K562 (cell line): Measurements from ENCODE around the gene FKBP2. TPM values are rescaled to one million over a fixed set of nuclear protein-coding genes. Genes with fewer than 3 reads are reported as not detected.

ENCODE experiments used
- HDAC1 ChIP-seq, 2 experiments: fragments of 450-650 bp; IDR thresholded peaks; 2 replicates each; pipeline ENCODE4 v1.6.1; 2016 to 2017; ENCODE audit warnings: inconsistent platforms in 1 of 2, mild to moderate bottlenecking in 1 of 2, moderate library complexity in 1 of 2
- HNRNPL ChIP-seq: fragments of 200-400 bp; formaldehyde crosslinking; IDR thresholded peaks from 2 replicates; pipeline ENCODE4 v1.6.1; 2017; ENCODE audit warnings: low read depth, mild to moderate bottlenecking, low read length
- MTF1 ChIP-seq: fragments of 250-450 bp; sonication (Bioruptor Pico); IDR thresholded peaks from 2 replicates; pipeline ENCODE4 v1.9.0; 2021; ENCODE audit warnings: moderate library complexity, mild to moderate bottlenecking, inconsistent platforms, borderline replicate concordance
- NCOA1 ChIP-seq: fragments of 450-650 bp; IDR thresholded peaks from 2 replicates; pipeline ENCODE4 v1.6.1; 2016; ENCODE audit warnings: low read depth
- POU5F1 ChIP-seq: fragments of 150-350 bp; IDR thresholded peaks from 2 replicates; pipeline ENCODE4 v1.6.1; 2014; ENCODE audit warnings: borderline replicate concordance, low read length, low read depth, mild to moderate bottlenecking; ENCODE audit not compliant: partially characterized antibody
- RBM22 ChIP-seq: fragments of 200-400 bp; formaldehyde crosslinking; IDR thresholded peaks from 2 replicates; pipeline ENCODE4 v1.6.1; 2018; ENCODE audit warnings: low read length, low read depth; ENCODE audit not compliant: poor library complexity, severe bottlenecking
- RBM25 ChIP-seq: fragments of 200-400 bp; formaldehyde crosslinking; IDR thresholded peaks from 2 replicates; pipeline ENCODE4 v1.6.1; 2018; ENCODE audit warnings: low read length, low read depth, moderate library complexity; ENCODE audit not compliant: severe bottlenecking
- REST ChIP-seq, 2 experiments: fragments of 450-650 bp; formaldehyde crosslinking in 1 of 2; IDR thresholded peaks; 2 replicates each; pipeline versions ENCODE4 v1.4.0 to v1.6.1; 2014 to 2020; ENCODE audit warnings: mild to moderate bottlenecking in 2 of 2, borderline replicate concordance in 1 of 2, low read depth in 1 of 2
- SP2 ChIP-seq: IDR thresholded peaks from 2 replicates; pipeline ENCODE4 v1.6.1; 2011; ENCODE audit warnings: mild to moderate bottlenecking, low read depth, low read length, moderate library complexity; ENCODE audit not compliant: poor library complexity, severe bottlenecking; ENCODE audit errors: extremely low read depth
- ZBTB7A ChIP-seq: IDR thresholded peaks from 2 replicates; pipeline ENCODE4 v1.6.1; 2011; ENCODE audit warnings: low read depth, mild to moderate bottlenecking, low read length, moderate library complexity, borderline replicate concordance; ENCODE audit not compliant: control insufficient read depth
- ZC3H8 ChIP-seq: fragments of 450-650 bp; IDR thresholded peaks from 2 replicates; pipeline ENCODE4 v1.6.1; 2017
- ZFPM2 ChIP-seq: fragments of 250-450 bp; sonication (Bioruptor Pico); IDR thresholded peaks from 2 replicates; pipeline ENCODE4 v1.5.1; 2022; ENCODE audit warnings: mild to moderate bottlenecking
- ZFX ChIP-seq: sonication (generic); formaldehyde crosslinking; IDR thresholded peaks from 2 replicates; pipeline ENCODE4 v1.8.0; 2022; ENCODE audit warnings: mild to moderate bottlenecking, missing genetic modification reagents, moderate library complexity
- ZNF165 ChIP-seq: fragments of 250-450 bp; sonication (Bioruptor Pico); IDR thresholded peaks from 2 replicates; pipeline ENCODE4 v1.4.0; 2020; ENCODE audit warnings: borderline replicate concordance
- polyA plus RNA-seq, 8 experiments: library from polyadenylated mRNA; depleted of rRNA in 4 of 8; stranded (reverse) in 5 of 8; unstranded in 3 of 8; fragments of >200 nt; fragmentation: Nextera tagmentation in 2 of 8; fragmentation: Illumina TruSeq in 1 of 8; extraction: Ambion mirVana in 2 of 8; extraction: Trizol in 1 of 8; gene quantifications; 2 replicates each; pipeline versions ENCODE4 v1.2.1 to v1.2.3, GENCODE V29; 2011 to 2014; ENCODE audit warnings: inconsistent platforms in 1 of 8, missing spikeins in 1 of 8
- total RNA-seq, 7 experiments: library from RNA; depleted of rRNA in 6 of 7; stranded (reverse); fragments of >200 nt in 6 of 7; fragmentation: Illumina TruSeq in 2 of 7; extraction: Trizol in 2 of 7; gene quantifications; 2 replicates each; pipeline versions ENCODE4 v1.2.1 to v1.2.3, GENCODE V29; 2011 to 2021; ENCODE audit warnings: low replicate concordance in 1 of 7
- TF ChIP-seq, protein P1 (sequence below): conservative IDR thresholded peaks from 2 replicates; pipeline ENCODE4 v1.6.1; 2011; ENCODE audit warnings: low read depth, mild to moderate bottlenecking, low read length; ENCODE audit not compliant: control insufficient read depth

FKBP2 gene
- total and polyA plus RNA-seq, 9 of the 15 experiments (the other 6 are each of a cell fraction or from before 2014, with no cell fraction given) = 3.5 to 151 (median 58.1) TPM

DNA sequence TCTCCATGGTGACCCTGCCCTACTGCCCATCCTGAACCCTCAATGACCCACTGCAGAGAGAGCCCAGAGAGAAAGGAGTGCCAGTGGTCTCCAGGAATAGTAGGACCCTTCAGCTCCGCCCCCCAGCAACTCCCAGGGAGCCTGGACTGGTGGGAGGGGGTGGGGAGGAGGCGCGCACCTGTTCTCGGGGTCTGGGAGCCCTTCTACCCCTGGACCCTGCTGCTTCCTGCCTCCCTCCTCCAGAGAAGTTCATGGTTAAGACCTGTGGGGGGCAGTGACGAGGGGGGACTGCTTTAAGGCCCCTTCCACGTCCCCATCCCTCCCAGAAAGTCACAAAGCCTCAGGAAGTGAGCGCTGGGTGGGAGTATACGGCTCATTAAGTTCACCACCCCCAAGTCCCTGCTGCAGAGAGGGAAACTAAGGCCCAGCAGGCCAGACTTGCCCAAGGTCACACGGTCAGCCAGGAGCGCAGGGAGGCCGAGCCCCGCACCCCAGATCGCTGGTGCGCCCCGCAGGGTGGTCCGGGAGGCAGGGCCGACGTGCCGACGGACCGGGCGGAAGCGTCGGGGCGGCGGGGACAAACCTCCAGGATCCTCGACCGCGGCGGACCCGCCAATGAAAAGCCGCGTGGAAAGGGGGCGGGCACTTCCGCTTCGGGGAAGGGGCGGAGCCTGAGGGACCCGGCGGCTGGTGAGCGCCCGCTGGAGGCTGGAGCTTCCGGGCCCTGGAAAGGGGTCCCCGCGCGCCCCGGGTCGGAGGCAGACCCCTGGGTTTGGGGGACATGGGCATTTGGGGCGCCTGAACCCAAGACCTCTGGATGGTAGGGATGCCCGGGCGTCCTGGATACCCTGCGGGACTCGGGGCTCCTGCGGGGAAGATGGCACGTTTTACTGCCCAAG is 15.0 kb upstream of the FKBP2 start, which contains the start of the genes NUDT22 and TRPT1 (continued):
- TF ChIP-seq REST (IDR thresholded peaks at IDR 0.05; ENCODE audit: borderline replicate concordance) = no peak
- TF ChIP-seq REST (CRISPR knock-in tag; IDR thresholded peaks at IDR 0.05; ENCODE audit: low read depth) = no peak
- TF ChIP-seq POU5F1 = no peak
- peak; percentile 90 for TF ChIP-seq ZBTB7A
- no peak for TF ChIP-seq RBM22
- no peak for TF ChIP-seq HNRNPL
- peak; percentile 67 for TF ChIP-seq ZFX
- TF ChIP-seq SP2 = no peak
- TF ChIP-seq RBM25 = no peak
- TF ChIP-seq, protein P1, sequence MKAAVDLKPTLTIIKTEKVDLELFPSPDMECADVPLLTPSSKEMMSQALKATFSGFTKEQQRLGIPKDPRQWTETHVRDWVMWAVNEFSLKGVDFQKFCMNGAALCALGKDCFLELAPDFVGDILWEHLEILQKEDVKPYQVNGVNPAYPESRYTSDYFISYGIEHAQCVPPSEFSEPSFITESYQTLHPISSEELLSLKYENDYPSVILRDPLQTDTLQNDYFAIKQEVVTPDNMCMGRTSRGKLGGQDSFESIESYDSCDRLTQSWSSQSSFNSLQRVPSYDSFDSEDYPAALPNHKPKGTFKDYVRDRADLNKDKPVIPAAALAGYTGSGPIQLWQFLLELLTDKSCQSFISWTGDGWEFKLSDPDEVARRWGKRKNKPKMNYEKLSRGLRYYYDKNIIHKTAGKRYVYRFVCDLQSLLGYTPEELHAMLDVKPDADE = no peak; the same call in 1 of the 2 replicates
- TF ChIP-seq MTF1 (CRISPR knock-in tag) = no peak
- TF ChIP-seq ZC3H8 = no peak
- TF ChIP-seq ZFPM2 = no peak
- no peak for TF ChIP-seq NCOA1
- 0 out of 4 replicates have a peak, but pooled peaks of 1 of the 2 experiments have one; percentile 28 for TF ChIP-seq HDAC1 (IDR thresholded peaks at IDR 0.05)
- TF ChIP-seq ZNF165 (CRISPR knock-in tag) = no peak
